Right lobe of liver (tissue), 6 donors: Measurements from ENCODE around the gene ADARB2. TPM values are rescaled to one million over a fixed set of nuclear protein-coding genes. Genes with fewer than 3 reads are reported as not detected.

ENCODE experiments used
- ATAC-seq, 4 donors: fragments of 200-7000 bp; cut with Tn5 transposase; one replicate each; pipeline ENCODE4 v1.9.1; 2020; ENCODE audit warnings: mild to moderate bottlenecking in 4 of 4, moderate library complexity in 4 of 4
- DNase-seq, 3 donors: peaks; one replicate each; pipeline ENCODE4 v3.0.0-alpha.2; 2020
- H3K27ac ChIP-seq, 3 donors: fragments of 200-600 bp; one replicate each; pipeline ENCODE4 v1.8.0; 2022
- H3K27me3 ChIP-seq, 2 donors: fragments of 200-600 bp; one replicate each; pipeline ENCODE4 v1.8.0; 2022
- H3K36me3 ChIP-seq, 4 donors: fragments of 200-600 bp; sonication (generic) in 1 of 4; one replicate each; pipeline versions ENCODE4 v1.5.1 to v1.8.0; 2017 to 2022; ENCODE audit warnings: control low read depth in 1 of 4
- H3K4me1 ChIP-seq, 4 donors: fragments of 200-600 bp; sonication (generic) in 1 of 4; one replicate each; pipeline versions ENCODE4 v1.5.1 to v1.8.0; 2017 to 2022; ENCODE audit warnings: control low read depth in 1 of 4
- H3K4me3 ChIP-seq, 3 donors: fragments of 200-600 bp; one replicate each; pipeline ENCODE4 v1.8.0; 2022
- H3K9me3 ChIP-seq, 4 donors: fragments of 200-600 bp; sonication (generic) in 1 of 4; one replicate each; pipeline versions ENCODE4 v1.5.1 to v1.8.0; 2017 to 2022; ENCODE audit warnings: control low read depth in 1 of 4
- POLR2A ChIP-seq: fragments of 450-650 bp; IDR thresholded peaks from one replicate; pipeline ENCODE4 v1.6.1; 2017; ENCODE audit warnings: antibody characterized with exemption, mild to moderate bottlenecking
- WGBS: methylation state at CpG from one replicate; pipeline ENCODE4 v1.1.6; 2018; ENCODE audit warnings: low coverage, low lambda C conversion rate; ENCODE audit not compliant: insufficient coverage; ENCODE audit errors: missing lambda C conversion rate; 5-methylcytosine and 5-hydroxymethylcytosine counted together
- intact Hi-C, 2 donors: fragments of 100-400 bp; cut with DNase I; formaldehyde crosslinking; loops; one replicate each; pipeline versions ENCODE4 v1.11.2 to v1.14.1; 2022
- total RNA-seq, 6 experiments: library from RNA; depleted of rRNA in 2 of 6; stranded (reverse); fragments of >200 nt in 2 of 6; fragmentation: NEBNext Ultra II Directional in 3 of 6; extraction: Animal tissue kit (Norgen Biotek cat#: 25700) in 3 of 6; gene quantifications; one replicate each; pipeline versions ENCODE4 v1.1.0 to v1.2.4, GENCODE V29; 2016 to 2023
- TF ChIP-seq, protein P1 (sequence below), 4 donors: fragments of 200-600 bp in 3 of 4; fragments of 450-650 bp in 1 of 4; IDR thresholded peaks; one replicate each; pipeline versions ENCODE4 v1.5.1 to v1.8.0; 2016 to 2022; ENCODE audit warnings: antibody characterized with exemption in 4 of 4, mild to moderate bottlenecking in 2 of 4
- donor health status: DM: no; HTN: yes; CAD: no.
- donor health status: DM: no; HTN: no; CAD: no.
- donor health status: DM: no; HTN: no; CAD: no.
- donor health status: DM: no; HTN: yes; CAD: no.
- donor health status: DM: no; HTN: yes; CAD: no.

The ADARB2 gene
- total RNA-seq, 6 experiments from 2014 or later, result 0.07 to 0.68 (median 0.42) TPM

DNA sequence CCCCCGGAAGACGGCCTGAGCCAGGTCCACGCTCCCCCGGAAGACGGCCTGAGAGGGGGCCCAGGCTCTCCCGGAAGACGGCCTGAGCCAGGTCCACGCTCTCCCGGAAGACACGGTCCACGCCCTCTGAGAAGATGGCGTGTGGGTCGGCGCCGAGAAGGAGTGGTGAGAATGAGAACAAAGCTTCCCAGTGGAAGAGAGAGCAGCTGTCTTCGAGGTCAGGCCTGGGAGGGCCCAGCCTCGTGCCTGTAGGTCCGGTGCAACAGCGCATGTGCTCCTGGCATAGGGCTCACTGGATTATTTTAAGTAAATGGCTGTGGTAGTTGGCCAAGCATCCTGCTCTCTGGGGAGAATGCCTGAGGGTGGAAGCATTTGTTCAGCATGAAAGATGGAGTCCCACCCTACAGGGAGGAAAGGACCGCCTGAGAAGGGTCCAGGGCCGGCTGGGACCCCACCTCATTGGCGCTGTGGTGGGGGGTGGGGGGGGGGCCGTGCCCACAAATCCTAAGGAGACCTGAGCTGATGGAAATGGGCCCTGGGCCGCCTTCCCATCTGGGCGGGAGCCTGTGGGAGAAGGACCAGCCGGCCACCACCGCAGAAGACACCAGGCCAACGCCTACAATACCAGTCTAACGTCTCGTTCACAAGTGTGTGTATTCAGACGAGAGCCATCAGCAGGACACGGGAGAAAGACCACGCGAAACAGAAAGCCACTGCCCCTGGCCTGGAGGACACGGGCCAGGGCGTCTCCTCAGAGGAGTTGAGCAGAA, 471.1 kb downstream of the ADARB2 start:
- DNase-seq, result no peak

DNA sequence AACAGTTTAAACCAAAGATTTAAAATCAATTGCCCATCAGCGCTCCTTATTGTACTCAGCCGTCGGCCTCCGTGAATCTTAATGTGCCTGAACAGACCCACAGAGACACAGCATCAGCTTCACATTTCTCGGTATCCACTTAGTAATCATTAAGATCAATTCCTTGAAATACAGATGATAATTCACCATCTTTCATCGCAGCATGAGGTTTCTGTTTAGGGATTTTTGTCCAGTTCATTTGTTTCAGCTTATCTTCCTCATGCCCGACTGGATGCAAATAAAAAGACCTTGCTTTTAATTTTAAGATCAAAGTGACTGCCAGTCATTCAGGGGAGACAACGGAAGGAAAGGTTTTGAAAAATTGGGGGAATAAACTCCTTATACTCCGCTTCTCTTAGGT, 473.3 kb downstream of the ADARB2 start:
- no peak overlapping the region for H3K4me3 ChIP-seq
- 74% methylated on average over 9 of the region's 9 CpGs for WGBS
- H3K27ac ChIP-seq, result no peak overlapping the region
- H3K27me3 ChIP-seq, result no peaks in the 10 kb centered on the region
- H3K4me1 ChIP-seq, result no peaks in the 10 kb centered on the region
- no peak for ATAC-seq
- no peaks in the 10 kb centered on the region for H3K9me3 ChIP-seq
- intact Hi-C loops, result no loop called here
- no peak for DNase-seq
- H3K36me3 ChIP-seq, result no peaks in the 10 kb centered on the region
- TF ChIP-seq, protein P1, sequence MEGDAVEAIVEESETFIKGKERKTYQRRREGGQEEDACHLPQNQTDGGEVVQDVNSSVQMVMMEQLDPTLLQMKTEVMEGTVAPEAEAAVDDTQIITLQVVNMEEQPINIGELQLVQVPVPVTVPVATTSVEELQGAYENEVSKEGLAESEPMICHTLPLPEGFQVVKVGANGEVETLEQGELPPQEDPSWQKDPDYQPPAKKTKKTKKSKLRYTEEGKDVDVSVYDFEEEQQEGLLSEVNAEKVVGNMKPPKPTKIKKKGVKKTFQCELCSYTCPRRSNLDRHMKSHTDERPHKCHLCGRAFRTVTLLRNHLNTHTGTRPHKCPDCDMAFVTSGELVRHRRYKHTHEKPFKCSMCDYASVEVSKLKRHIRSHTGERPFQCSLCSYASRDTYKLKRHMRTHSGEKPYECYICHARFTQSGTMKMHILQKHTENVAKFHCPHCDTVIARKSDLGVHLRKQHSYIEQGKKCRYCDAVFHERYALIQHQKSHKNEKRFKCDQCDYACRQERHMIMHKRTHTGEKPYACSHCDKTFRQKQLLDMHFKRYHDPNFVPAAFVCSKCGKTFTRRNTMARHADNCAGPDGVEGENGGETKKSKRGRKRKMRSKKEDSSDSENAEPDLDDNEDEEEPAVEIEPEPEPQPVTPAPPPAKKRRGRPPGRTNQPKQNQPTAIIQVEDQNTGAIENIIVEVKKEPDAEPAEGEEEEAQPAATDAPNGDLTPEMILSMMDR (IDR thresholded peaks at IDR 0.05), result no peak
- no peak for TF ChIP-seq POLR2A

More for the DNA sequence above, 471.1 kb downstream of the ADARB2 start:
- no peaks in the 10 kb centered on the region for H3K9me3 ChIP-seq
- H3K27ac ChIP-seq, result no peak overlapping the region
- no peaks in the 10 kb centered on the region for H3K27me3 ChIP-seq
- no peaks in the 10 kb centered on the region for H3K36me3 ChIP-seq
- ATAC-seq, result no peak
- H3K4me3 ChIP-seq, result no peak overlapping the region
- WGBS, result 84% methylated on average over 11 of the region's 36 CpGs
- intact Hi-C loops, result no loop called here
- TF ChIP-seq, protein P1 (IDR thresholded peaks at IDR 0.05), result no peak
- no peak for TF ChIP-seq POLR2A
- no peaks in the 10 kb centered on the region for H3K4me1 ChIP-seq

DNA sequence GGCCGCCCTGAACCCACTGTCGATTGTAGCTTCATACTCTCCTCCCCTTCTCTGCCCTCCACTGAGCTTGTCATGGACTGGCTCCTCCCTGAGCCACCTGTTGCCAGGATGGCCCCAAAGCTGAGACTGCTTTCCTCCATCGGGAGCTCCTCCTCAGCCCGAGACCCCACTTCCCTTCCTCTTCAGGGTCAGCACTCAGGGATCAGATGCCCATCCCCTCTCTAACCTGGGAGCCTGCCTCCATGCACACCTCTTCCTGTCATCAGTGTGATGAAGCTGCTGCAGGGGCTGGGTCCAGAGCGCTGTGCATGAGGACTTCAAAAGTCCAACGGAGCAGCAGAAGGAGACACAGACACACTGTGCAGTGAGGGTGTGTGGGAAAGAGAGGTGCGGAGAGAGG, 480.1 kb downstream of the ADARB2 start:
- Histone ChIP-seq H3K4me1 (no peaks in the 10 kb centered on the region), H3K9me3 (no peaks in the 10 kb centered on the region), H3K27ac (no peak overlapping the region), H3K27me3 (no peaks in the 10 kb centered on the region), H3K4me3 (no peak overlapping the region), H3K36me3 (no peaks in the 10 kb centered on the region)
- 52% methylated on average over 6 of the region's 7 CpGs for WGBS
- ATAC-seq (no peak), DNase-seq (no peak)
- intact Hi-C loops, result no loop called here
- TF ChIP-seq, protein P1 (IDR thresholded peaks at IDR 0.05), result no peak
- no peak for TF ChIP-seq POLR2A

DNA sequence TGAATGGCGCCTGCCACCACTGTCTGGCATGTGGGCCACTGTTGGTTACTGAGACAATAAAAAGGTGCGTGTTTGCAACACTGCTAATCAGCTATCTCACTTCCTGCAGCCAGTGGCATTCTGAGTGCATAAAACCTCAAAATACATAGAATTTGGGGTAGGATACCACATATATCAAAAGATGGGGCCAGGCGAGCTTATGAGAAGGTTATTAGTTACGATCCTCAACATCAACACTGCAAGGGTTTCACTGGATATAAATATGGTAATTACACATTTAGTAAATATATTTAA, 480.9 kb downstream of the ADARB2 start:
- Histone ChIP-seq H3K4me3 (no peak overlapping the region), H3K27ac (no peak overlapping the region), H3K9me3 (no peaks in the 10 kb centered on the region), H3K4me1 (no peaks in the 10 kb centered on the region), H3K27me3 (no peaks in the 10 kb centered on the region), H3K36me3 (no peaks in the 10 kb centered on the region)
- ATAC-seq (no peak), DNase-seq (no peak)
- 26% methylated on average over 4 of the region's 4 CpGs for WGBS
- intact Hi-C loops, result no loop called here
- no peak for TF ChIP-seq POLR2A
- TF ChIP-seq, protein P1 (IDR thresholded peaks at IDR 0.05), result no peak
